Activated naive CD4-positive, alpha-beta T cell treated with anti-CD3 and anti-CD28 coated beads, Interleukin-2, amount 50 U/mL, for 16 hours (primary cell): ENCODE results near the gene TGM5.
"Not testable (repeated sequence)": the region's sequence is repeated elsewhere in the genome, so short reads cannot be mapped to it uniquely, and the experiment has no call there.

Experiments used
- DNase-seq: peaks from one replicate; pipeline ENCODE4 v3.0.0-alpha.2; 2020

TGM5 gene

GRCh38 chr15:43212951-43213350 is 53.8 kb downstream of the TGM5 start:
- DNase-seq: no peak

- no peak for DNase-seq
Observed at GRCh38 chr15:43212299-43212698, 54.4 kb downstream of the TGM5 start.

DNA sequence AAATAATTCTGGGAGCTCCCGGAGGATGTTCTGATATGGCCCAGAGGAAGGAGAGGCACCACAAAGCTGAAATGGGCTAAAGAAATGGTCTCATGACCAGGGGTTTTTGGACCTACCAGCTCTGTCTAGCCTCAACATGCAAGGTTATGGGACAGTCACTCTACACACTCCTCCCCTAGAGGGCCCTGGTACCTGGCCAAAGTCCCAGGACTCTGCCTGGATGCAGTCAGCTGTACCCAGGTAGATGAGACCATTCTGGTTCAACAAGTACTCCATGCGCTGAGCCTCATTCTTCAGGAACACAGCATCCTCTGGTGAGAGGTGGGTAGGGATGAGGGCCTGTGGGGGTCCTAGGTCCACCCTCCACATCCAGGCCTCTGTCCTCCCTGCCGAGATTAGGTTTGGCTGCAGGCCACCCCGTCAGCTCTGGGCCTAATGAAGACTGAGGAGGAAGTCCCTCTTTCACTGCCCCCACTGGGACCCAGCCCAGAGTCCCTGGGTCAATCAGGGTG is 55.4 kb downstream of the TGM5 start:
- DNase-seq: no peak

GRCh38 chr15:43210807-43211206 is 55.9 kb downstream of the TGM5 start:
- DNase-seq: no peak

DNA sequence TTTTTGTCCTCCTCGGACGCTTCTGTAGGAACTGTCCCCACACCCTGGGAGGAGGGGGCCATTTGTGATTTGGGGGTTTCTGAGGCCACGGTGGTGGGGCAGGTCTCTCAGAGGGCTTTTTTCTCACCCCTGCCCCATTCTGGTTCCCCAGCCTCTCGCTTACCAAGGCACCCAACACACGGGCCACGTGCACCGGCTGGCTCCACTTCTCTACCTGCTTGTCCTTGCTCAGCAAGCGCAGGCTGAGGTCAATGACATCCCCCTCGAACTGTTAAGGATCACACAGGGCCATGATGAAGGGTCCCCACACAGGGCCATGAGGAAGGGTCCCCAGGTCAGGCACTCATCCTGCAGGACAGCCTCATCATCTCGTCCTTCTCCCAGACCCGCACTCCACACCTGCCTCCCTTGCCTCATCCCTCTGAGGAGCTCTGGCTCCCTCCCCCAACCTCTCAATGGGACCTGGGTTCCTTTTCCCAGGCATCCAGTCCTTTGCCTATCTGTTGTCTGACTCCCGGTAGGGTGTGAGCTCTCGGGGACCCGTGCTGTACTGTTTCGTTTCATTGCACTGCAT is 56.5 kb downstream of the TGM5 start:
- DNase-seq: no peak

DNA sequence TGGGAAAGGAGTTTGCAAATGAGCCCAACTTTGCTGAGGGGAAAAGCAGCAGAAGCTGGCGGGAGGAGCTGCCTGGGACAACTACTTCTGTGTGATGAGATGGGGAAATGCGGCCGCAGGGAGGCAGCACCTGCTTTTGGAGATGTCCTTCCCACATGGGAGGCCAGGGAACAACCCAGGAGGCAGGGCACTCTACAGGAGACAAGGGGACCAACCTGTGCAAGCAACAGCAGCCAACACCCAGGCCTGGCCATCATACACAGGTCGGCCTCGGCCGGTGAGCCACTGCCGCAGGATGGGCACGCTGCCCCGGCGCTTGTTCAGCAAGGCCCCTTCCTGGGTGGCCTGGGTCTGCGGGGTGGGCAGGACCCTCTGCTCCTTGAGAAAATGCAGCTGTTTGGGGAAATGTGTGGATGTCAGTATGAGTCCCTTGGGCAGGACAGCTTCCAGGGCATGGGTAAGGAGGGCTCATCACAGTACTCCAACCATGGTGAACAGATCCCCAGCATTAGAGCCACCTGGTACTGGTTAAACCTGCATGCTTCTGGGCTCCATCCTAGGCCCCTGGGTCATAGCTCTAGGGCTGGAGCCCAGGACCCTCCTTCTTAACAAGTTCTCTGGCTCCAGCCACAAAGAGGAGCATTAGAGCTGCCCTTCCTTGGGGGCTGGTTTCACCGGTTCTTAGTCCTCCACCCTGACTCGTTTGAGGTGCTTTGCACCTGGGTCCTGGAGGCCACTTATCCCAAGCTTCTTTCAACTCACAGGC is 57.5 kb downstream of the TGM5 start:
- no peak for DNase-seq

- no peak for DNase-seq
Observed at GRCh38 chr15:43208052-43209002, 58.4 kb downstream of the TGM5 start.

GRCh38 chr15:43207024-43207423 is 59.7 kb downstream of the TGM5 start:
- no peak for DNase-seq

DNA sequence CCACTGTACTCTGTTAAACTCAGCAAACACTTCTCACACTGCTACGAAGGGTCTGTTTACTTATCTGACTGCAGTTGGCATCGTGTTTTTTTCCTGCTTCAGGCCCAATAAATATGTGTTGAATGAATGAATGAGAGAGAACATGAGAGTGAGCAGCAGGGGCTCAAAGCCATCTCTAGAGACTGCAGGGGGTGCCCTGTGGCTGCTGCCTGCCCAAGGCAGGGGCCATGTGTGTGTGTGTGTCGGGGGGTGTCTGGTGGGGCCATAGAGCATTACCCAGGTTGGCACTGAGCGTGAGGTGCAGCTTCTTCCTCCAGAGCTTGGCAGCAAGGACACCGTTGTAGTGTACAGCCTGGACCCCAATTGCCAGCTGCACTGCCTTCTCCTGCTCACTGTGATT is 60.7 kb downstream of the TGM5 start:
- no peak for DNase-seq

DNA sequence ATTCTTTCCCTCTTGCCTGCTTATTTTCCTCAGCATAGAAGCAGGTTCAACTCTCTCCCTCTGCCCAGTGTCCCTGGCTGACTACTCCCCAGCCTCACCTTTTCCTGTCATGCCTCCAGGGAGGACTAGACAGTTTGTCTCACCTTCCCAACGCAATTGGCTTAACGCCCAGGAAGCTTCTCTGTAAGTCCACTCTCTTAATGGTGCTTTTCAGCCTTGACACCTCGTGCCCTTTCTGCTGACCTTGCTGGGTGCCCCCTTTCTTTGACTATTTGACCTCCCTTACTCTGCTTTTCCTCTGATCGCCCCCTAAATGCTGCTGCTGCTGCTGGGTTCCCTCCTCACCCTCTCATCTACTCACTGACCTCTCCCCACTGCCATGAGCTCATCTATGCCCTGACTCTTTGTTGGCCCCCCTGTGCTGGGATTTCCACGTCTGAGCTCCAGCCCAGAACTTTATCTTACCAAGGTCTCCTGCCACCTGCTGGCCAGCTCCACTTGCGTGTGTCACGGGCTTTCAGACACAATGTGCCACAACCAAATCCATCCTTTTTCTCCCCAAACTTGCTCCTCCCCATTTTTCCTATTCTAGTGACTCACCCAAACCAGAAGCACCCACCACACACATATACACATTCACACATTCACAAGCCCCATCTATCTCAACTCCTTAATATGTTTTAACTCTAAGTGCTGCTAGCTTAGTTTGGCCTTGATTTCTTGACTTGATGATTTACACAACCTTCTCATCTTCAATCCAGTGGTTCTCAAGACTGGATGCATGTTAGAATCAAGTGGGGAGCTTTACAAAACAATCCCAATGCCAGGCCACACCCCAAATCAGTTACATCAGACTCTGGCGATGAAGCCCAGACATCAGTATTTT is 62.5 kb downstream of the TGM5 start:
- DNase-seq: peak; percentile 50

DNA sequence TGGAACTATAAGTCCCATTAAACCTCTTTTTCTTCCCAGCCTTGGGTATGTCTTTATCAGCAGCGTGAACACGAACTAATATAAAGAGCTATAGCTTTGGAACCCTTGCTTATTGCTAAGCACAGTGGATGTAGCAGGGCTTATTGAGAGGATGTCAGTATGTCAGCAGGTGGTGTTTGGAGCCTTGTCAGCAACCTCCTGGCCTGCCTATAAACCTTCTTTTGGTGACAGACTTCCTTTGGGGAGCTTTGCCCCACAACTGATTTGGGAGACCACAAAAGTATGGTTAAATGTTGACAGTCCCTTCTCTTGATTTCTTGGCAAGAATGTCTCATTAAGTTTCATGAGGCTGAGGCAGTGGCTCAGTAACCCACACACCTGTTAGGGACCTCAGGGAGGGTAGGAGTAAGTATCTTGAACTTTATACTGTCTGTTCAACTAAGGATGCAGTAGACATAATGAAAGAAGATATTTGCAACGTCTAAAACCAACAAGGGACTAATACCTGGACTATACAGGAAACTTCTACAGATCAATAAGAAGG is 66.7 kb downstream of the TGM5 start:
- no peak for DNase-seq

DNA sequence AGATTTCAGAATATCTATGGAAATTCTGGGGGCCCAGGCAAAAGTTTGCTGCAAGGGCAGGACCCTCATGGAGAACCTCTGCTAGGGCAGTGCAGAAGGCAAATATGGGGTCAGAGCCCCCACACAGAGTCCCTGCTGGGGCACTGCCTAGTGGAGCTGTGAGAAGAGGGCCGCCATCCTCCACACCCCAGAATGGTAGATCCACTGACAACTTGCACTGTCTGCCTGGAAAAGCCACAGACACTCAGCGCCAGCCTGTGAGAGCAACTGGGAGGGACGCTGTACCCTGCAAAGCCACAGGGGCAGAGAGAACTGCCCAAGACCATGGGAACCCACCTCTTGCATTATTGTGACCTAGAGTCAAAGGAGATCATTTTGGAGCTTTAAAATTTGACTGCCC is 67.7 kb downstream of the TGM5 start:
- no peak for DNase-seq

DNA sequence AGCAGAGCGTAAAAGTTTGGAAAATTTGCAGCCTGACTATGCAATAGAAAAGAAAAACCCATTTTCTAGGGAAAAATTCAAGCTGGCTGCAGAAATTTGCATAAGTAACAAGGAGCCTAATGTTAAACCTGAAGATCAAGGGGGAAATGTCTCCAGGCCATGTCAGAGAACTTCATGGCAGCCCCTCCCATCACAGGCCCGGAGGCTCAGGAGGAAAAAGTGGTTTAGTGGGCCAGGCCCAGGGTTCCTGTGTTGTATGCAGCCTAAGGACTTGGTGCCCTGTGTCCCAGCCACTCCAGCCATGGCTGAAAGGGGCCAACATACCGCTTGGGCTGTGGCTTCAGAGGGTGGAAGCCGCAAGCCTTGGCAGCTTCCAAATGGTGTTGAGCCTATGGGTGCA is 68.2 kb downstream of the TGM5 start:
- DNase-seq: not testable (repeated sequence)

DNA sequence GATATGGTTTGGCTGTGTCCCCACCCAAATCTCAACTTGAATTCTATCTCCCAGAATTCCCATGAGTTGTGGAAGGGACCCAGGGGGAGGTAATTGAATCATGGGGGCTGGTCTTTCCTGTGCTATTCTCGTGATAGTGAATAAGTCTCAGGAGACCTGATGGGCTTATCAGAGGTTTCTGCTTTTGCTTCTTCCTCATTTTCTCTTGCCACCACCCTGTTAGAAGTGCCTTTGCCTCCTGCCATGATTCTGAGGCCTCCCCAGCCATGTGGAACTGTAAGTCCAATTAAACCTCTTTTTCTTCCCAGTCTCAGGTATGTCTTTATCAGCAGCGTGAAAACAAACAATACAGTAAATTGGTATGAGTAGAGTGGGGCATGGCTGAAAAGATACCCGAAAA is 69.0 kb downstream of the TGM5 start:
- not testable (repeated sequence) for DNase-seq

DNA sequence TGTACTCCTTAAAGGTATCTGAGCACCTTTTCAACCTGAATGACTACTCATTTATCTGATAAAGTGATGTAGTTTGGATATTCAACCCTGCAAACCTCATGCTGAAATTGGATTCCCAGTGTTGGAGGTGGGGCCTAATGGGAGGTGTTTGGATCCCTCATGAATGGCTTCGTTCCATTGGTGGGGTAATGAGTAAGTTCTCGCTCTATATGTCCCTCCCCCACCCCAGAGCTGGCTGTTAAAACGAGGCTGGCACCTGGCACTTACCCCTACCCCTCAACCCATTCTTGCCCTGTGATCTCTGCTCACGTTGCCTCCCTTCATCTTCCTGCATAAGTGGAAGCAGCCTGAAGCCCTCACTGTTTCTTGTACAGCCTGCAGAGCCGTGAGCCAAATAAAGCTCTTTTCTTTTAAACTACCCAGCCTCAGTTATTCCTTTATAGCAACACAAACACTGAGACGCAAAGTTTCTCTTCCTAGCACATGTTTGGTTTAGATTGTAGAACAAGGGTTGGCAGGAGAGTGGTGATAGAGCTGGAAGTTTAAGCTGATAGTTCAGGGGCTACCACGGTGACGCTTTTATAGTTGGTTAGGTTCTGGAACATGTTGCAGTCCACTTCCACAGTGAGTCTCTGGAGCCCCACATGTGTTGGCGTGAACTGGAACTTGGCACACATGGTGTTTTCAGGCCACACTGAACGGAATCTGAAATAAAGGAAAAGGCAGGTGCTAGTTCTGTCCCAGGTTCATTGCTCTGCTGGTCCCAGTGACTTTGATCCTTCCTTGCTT is 69.8 kb downstream of the TGM5 start:
- no peak for DNase-seq

GRCh38 chr15:43194795-43195194 is 71.9 kb downstream of the TGM5 start:
- DNase-seq: no peak

DNA sequence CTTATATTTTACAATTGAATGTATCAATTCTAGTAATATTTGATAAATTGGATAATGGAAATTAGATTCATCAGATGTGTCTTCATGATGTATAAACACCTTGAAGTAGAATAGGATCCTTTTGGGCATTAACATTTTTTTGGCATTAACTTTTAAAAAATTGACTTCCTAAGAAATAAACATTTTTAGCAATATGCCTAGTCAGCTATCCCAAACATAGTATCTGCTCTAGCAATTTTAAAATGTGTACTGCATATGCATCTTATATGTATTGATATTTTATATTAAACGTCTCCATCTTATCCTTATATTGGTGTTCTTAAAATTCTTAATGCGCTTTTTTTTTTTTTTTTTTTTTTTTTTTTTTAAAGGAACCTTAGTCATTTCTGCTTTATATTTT is 73.0 kb downstream of the TGM5 start:
- no peak for DNase-seq

DNA sequence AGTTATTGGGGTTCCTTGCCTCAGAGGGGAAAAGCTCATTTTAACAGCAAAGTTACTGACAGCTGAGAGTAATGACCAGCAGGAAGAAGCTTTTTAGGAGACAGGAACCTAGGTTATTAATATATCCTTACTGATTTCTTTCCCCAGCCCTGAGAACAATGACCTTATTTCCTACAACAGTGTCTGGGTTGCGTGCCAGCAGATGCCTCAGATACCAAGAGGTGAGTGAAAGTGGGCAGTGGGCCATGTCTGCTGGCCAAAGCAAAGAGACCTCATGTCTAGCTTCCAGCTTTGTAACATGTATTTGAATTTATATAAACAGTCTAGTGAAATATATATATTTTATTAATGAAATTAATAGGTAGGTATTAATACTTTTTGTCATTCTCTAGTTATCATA is 76.5 kb downstream of the TGM5 start:
- no peak for DNase-seq

GRCh38 chr15:43189296-43189695 is 77.4 kb downstream of the TGM5 start:
- no peak for DNase-seq

- DNase-seq: no peak
Observed at GRCh38 chr15:43187544-43188155, 79.1 kb downstream of the TGM5 start.

DNA sequence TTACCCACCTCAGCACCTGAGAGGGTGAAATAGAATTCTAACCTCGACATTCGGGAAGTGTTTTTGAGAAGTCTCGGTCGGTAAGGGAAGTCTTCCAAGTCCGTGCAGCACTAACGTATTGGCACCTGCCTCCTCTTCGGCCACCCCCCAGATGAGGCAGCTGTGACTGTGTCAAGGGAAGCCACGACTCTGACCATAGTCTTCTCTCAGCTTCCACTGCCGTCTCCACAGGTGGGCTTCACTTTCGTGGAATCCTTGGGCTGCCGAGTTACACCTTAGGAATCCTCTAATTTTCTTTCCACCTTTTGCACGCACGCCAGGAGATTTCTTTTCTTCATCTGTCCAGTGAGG is 80.8 kb downstream of the TGM5 start:
- no peak for DNase-seq
